Nephron (organoid): ENCODE measurements around the gene TRIM71.

ENCODE experiments used
- H3K27ac Mint-ChIP-seq, 3 experiments: 2 replicates each; pipeline ENCODE4 v1.8.0; 2020; ENCODE audit warnings: mixed read lengths in 3 of 3, mild to moderate bottlenecking in 2 of 3, moderate library complexity in 1 of 3
- H3K27me3 Mint-ChIP-seq: 2 replicates; pipeline ENCODE4 v1.8.0; 2021; ENCODE audit warnings: low read depth, mild to moderate bottlenecking, moderate library complexity, mixed read lengths
- H3K36me3 Mint-ChIP-seq: 2 replicates; pipeline ENCODE4 v1.8.0; 2020; ENCODE audit warnings: low read depth, mixed read lengths
- H3K4me1 Mint-ChIP-seq: 2 replicates; pipeline ENCODE4 v1.8.0; 2020; ENCODE audit warnings: mixed read lengths
- H3K4me3 Mint-ChIP-seq, 3 experiments: 2 replicates each; pipeline ENCODE4 v1.8.0; 2020; ENCODE audit warnings: mild to moderate bottlenecking in 3 of 3, mixed read lengths in 3 of 3, moderate library complexity in 2 of 3
- H3K9me3 Mint-ChIP-seq: 2 replicates; pipeline ENCODE4 v1.8.0; 2020; ENCODE audit warnings: mixed read lengths
- CTCF ChIP-seq, 3 experiments: fragments of 200-600 bp; sonication (generic); IDR thresholded peaks; one replicate each; pipeline ENCODE4 v1.5.0; 2021; ENCODE audit warnings: antibody characterized with exemption in 3 of 3; ENCODE audit not compliant: unreplicated experiment in 3 of 3

TRIM71 gene

GRCh38 chr3:32818970-32819511 is 1.2 kb downstream of the TRIM71 start:
- Mint-ChIP-seq H3K4me1 (peaks cover 21% of the 10 kb centered on the region), H3K4me3 (peak overlapping the region; percentile 83 to 88 (median 85)), H3K27me3 (peaks cover 95% of the 10 kb centered on the region), H3K9me3 (peaks cover 5% of the 10 kb centered on the region), H3K27ac (peak overlapping the region; percentile 28 to 66 (median 34)), H3K36me3 (peaks cover 5% of the 10 kb centered on the region)
- no peak for TF ChIP-seq CTCF (IDR thresholded peaks at IDR 0.05; ENCODE audit: unreplicated experiment in 3 of 3)

- Mint-ChIP-seq H3K27me3 (peaks cover 95% of the 10 kb centered on the region), H3K36me3 (peaks cover 5% of the 10 kb centered on the region), H3K27ac (peak overlapping the region; percentile 28 to 74 (median 66)), H3K9me3 (peaks cover 5% of the 10 kb centered on the region), H3K4me3 (peak overlapping the region; percentile 83 to 88 (median 85)), H3K4me1 (peaks cover 21% of the 10 kb centered on the region)
- TF ChIP-seq CTCF (IDR thresholded peaks at IDR 0.05; ENCODE audit: unreplicated experiment in 3 of 3): no peak
Measured at GRCh38 chr3:32819551-32820348, 2.0 kb downstream of the TRIM71 start.

- Mint-ChIP-seq H3K4me3 (peak overlapping the region; percentile 83 to 88 (median 85)), H3K9me3 (peaks cover 5% of the 10 kb centered on the region), H3K4me1 (peaks cover 18% of the 10 kb centered on the region), H3K27me3 (peaks cover 95% of the 10 kb centered on the region), H3K27ac (peak overlapping the region in 2 of 3 experiments; percentile 66 to 74), H3K36me3 (peaks cover 5% of the 10 kb centered on the region)
- no peak for TF ChIP-seq CTCF (IDR thresholded peaks at IDR 0.05; ENCODE audit: unreplicated experiment in 3 of 3)
Measured at GRCh38 chr3:32820430-32820829, 2.6 kb downstream of the TRIM71 start.

GRCh38 chr3:32820971-32821685 is 3.3 kb downstream of the TRIM71 start:
- peaks cover 5% of the 10 kb centered on the region for H3K9me3 Mint-ChIP-seq
- peak overlapping the region; percentile 71 to 88 (median 83) for H3K4me3 Mint-ChIP-seq
- peak overlapping the region in 2 of 3 experiments; percentile 51 to 52 for H3K27ac Mint-ChIP-seq
- H3K4me1 Mint-ChIP-seq: peaks cover 11% of the 10 kb centered on the region
- peaks cover 5% of the 10 kb centered on the region for H3K36me3 Mint-ChIP-seq
- TF ChIP-seq CTCF (IDR thresholded peaks at IDR 0.05; ENCODE audit: unreplicated experiment in 3 of 3): no peak
- H3K27me3 Mint-ChIP-seq: peaks cover 94% of the 10 kb centered on the region

- peaks cover 5% of the 10 kb centered on the region for H3K9me3 Mint-ChIP-seq
- peak overlapping the region; percentile 83 to 88 (median 85) for H3K4me3 Mint-ChIP-seq
- TF ChIP-seq CTCF (IDR thresholded peaks at IDR 0.05; ENCODE audit: unreplicated experiment in 3 of 3): no peak
- H3K27me3 Mint-ChIP-seq: peaks cover 90% of the 10 kb centered on the region
- H3K27ac Mint-ChIP-seq: peak overlapping the region in 1 of 3 experiments; percentile 32
- H3K36me3 Mint-ChIP-seq: peaks cover 5% of the 10 kb centered on the region
- H3K4me1 Mint-ChIP-seq: peaks cover 11% of the 10 kb centered on the region
Measured at GRCh38 chr3:32821686-32822296, 4.0 kb downstream of the TRIM71 start.
